Testis (tissue), 2 donors: ENCODE measurements around the gene PSMD8.

Experiments used
- CTCF ChIP-seq, 3 experiments: fragments of 450-650 bp in 2 of 3; fragments of 200-600 bp in 1 of 3; sonication (generic) in 1 of 3; IDR thresholded peaks; one replicate each; pipeline ENCODE4 v1.5.1; 2016 to 2019; ENCODE audit warnings: antibody characterized with exemption in 3 of 3, mild to moderate bottlenecking in 2 of 3, moderate library complexity in 1 of 3
- POLR2A ChIP-seq: fragments of 450-650 bp; IDR thresholded peaks from one replicate; pipeline ENCODE4 v1.6.1; 2017; ENCODE audit warnings: antibody characterized with exemption, mild to moderate bottlenecking, moderate library complexity

- TF ChIP-seq CTCF (IDR thresholded peaks at IDR 0.05) (no peak), POLR2A (no peak)
These were observed 51.6 kb downstream of the PSMD8 start, which contains the start of gene RASGRP4 for GRCh38 chr19:38425810-38426466.
